Fibroblast of skin of left quadriceps (primary cell): ENCODE data around the gene DNASE2B.
A peak's percentile ranks its signal among the peaks of the same experiment; 100 is the strongest.

Experiments
- DNase-seq, 2 experiments: peaks; one replicate each; pipeline ENCODE4 v3.0.0-alpha.2; 2013; ENCODE audit warnings: low read depth in 2 of 2

The DNASE2B gene

GRCh38 chr1:84398175-84399155 lies at the start of gene DNASE2B:
DNASE2B (plus strand) TSS chr1:84398484; CDS start chr1:84398565, 81 bp downstream.
- no peak for DNase-seq

- DNase-seq: no peak
These were observed 49.5 kb upstream of the DNASE2B start for GRCh38 chr1:84348759-84349158.

GRCh38 chr1:84350104-84350503 lies 48.2 kb upstream of the DNASE2B start:
- DNase-seq: no peak

- DNase-seq: no peak
These were observed 47.7 kb upstream of the DNASE2B start for GRCh38 chr1:84350550-84350949.

GRCh38 chr1:84352298-84353106 lies 45.8 kb upstream of the DNASE2B start:
- no peak for DNase-seq

GRCh38 chr1:84353695-84354094 lies 44.6 kb upstream of the DNASE2B start:
- no peak for DNase-seq

GRCh38 chr1:84355556-84355955 lies 42.7 kb upstream of the DNASE2B start:
- no peak for DNase-seq

GRCh38 chr1:84356881-84357280 lies 41.4 kb upstream of the DNASE2B start:
- DNase-seq: no peak

GRCh38 chr1:84358695-84359094 lies 39.6 kb upstream of the DNASE2B start:
- no peak for DNase-seq

GRCh38 chr1:84360316-84360715 lies 38.0 kb upstream of the DNASE2B start:
- DNase-seq: no peak

- no peak for DNase-seq
These were observed 36.5 kb upstream of the DNASE2B start for GRCh38 chr1:84361796-84362195.

- no peak for DNase-seq
These were observed 35.3 kb upstream of the DNASE2B start for GRCh38 chr1:84363019-84363418.

GRCh38 chr1:84363622-84364021 lies 34.7 kb upstream of the DNASE2B start:
- DNase-seq: no peak

GRCh38 chr1:84365225-84366221 lies 32.8 kb upstream of the DNASE2B start:
- peak; percentile 91 for DNase-seq

GRCh38 chr1:84366786-84367185 lies 31.5 kb upstream of the DNASE2B start:
- peak in 1 of 2 experiments; percentile 44 for DNase-seq

- no peak for DNase-seq
These were observed 31.1 kb upstream of the DNASE2B start for GRCh38 chr1:84367219-84367618.

GRCh38 chr1:84368441-84368840 lies 29.8 kb upstream of the DNASE2B start:
- no peak for DNase-seq

GRCh38 chr1:84370266-84370665 lies 28.0 kb upstream of the DNASE2B start:
- DNase-seq: no peak

- DNase-seq: no peak
These were observed 27.4 kb upstream of the DNASE2B start for GRCh38 chr1:84370831-84371394.

- no peak for DNase-seq
These were observed 24.7 kb upstream of the DNASE2B start for GRCh38 chr1:84373436-84374141.
